ENCODE results near the gene FNDC3A. TPM values are rescaled to one million over a fixed set of nuclear protein-coding genes. Genes with fewer than 3 reads are reported as not detected.
"Not testable (repeated sequence)": the region's sequence is repeated elsewhere in the genome, so short reads cannot be mapped to it uniquely, and the experiment has no call there.

FNDC3A gene
- total RNA-seq, 4 donors from 2014 or later, result 21.9 to 59.7 (median 40.1) TPM

- H3K27ac ChIP-seq, result no peak overlapping the region
- intact Hi-C loops (cut with DNase I; ENCODE audit: low total_unique reads) (no loop called here), in situ Hi-C loops (cut with MboI; ENCODE audit: low pct_ligation_motif_present in 1 of 4, low pct_unique_long_range_greater_than_20kb in 1 of 4, low sequenced_read_pairs in 3 of 4) (no loop called here)
- no peaks in the 10 kb centered on the region for H3K36me3 ChIP-seq
- no peak overlapping the region for H3K4me3 ChIP-seq
- H3K27me3 ChIP-seq, result no peaks in the 10 kb centered on the region
- H3K4me1 ChIP-seq, result no peaks in the 10 kb centered on the region
- WGBS, 2 donors (ENCODE audit: low coverage in 1 of 2), result 83 to 85% methylated on average over 3 of the region's 3 CpGs
- no peaks in the 10 kb centered on the region for H3K9me3 ChIP-seq
- no peak for DNase-seq
- TF ChIP-seq CTCF (IDR thresholded peaks at IDR 0.05), result no peak
- TF ChIP-seq POLR2AphosphoS5 (IDR thresholded peaks at IDR 0.05), result no peak
- TF ChIP-seq EP300 (IDR thresholded peaks at IDR 0.05; ENCODE audit: low read depth), result no peak
- TF ChIP-seq POLR2A (IDR thresholded peaks at IDR 0.05), result no peak
Measured at GRCh38 chr13:49057176-49057575, 81.5 kb downstream of the FNDC3A start.

GRCh38 chr13:49058761-49059160 is 83.0 kb downstream of the FNDC3A start:
- Histone ChIP-seq H3K9me3 (no peaks in the 10 kb centered on the region), H3K4me1 (no peaks in the 10 kb centered on the region), H3K27ac (no peak overlapping the region), H3K4me3 (no peak overlapping the region), H3K27me3 (no peaks in the 10 kb centered on the region), H3K36me3 (no peaks in the 10 kb centered on the region)
- intact Hi-C loops (cut with DNase I; ENCODE audit: low total_unique reads) (no loop called here), in situ Hi-C loops (cut with MboI; ENCODE audit: low pct_ligation_motif_present in 1 of 4, low pct_unique_long_range_greater_than_20kb in 1 of 4, low sequenced_read_pairs in 3 of 4) (no loop called here)
- DNase-seq, result no peak
- TF ChIP-seq POLR2AphosphoS5 (IDR thresholded peaks at IDR 0.05) (no peak), CTCF (IDR thresholded peaks at IDR 0.05) (no peak), POLR2A (IDR thresholded peaks at IDR 0.05) (no peak)

- DNase-seq, result no peak
- in situ Hi-C loops (cut with MboI; ENCODE audit: low pct_ligation_motif_present in 1 of 4, low pct_unique_long_range_greater_than_20kb in 1 of 4, low sequenced_read_pairs in 3 of 4), result no loop called here
- intact Hi-C loops (cut with DNase I; ENCODE audit: low total_unique reads), result no loop called here
- no peaks in the 10 kb centered on the region for H3K27me3 ChIP-seq
- H3K4me3 ChIP-seq, result no peak overlapping the region
- no peak overlapping the region for H3K27ac ChIP-seq
- H3K4me1 ChIP-seq, result no peaks in the 10 kb centered on the region
- TF ChIP-seq EP300 (IDR thresholded peaks at IDR 0.05; ENCODE audit: low read depth) (no peak), POLR2AphosphoS5 (IDR thresholded peaks at IDR 0.05) (no peak), CTCF (IDR thresholded peaks at IDR 0.05) (no peak), POLR2A (IDR thresholded peaks at IDR 0.05) (no peak)
- WGBS, 2 donors (ENCODE audit: low coverage in 1 of 2), result 90 to 96% methylated on average over 3 of the region's 3 CpGs
- no peaks in the 10 kb centered on the region for H3K36me3 ChIP-seq
- H3K9me3 ChIP-seq, result no peaks in the 10 kb centered on the region
Measured at GRCh38 chr13:49060678-49061387, 85.1 kb downstream of the FNDC3A start.

GRCh38 chr13:49061388-49061752 is 85.7 kb downstream of the FNDC3A start:
- H3K36me3 ChIP-seq; in situ Hi-C loops (cut with MboI; ENCODE audit: low pct_ligation_motif_present in 1 of 4, low pct_unique_long_range_greater_than_20kb in 1 of 4, low sequenced_read_pairs in 3 of 4); DNase-seq; intact Hi-C loops (cut with DNase I; ENCODE audit: low total_unique reads); H3K27ac ChIP-seq; H3K27me3 ChIP-seq; H3K4me1 ChIP-seq; H3K9me3 ChIP-seq; H3K4me3 ChIP-seq: not testable (repeated sequence)

- TF ChIP-seq POLR2A (IDR thresholded peaks at IDR 0.05), result no peak
- no peak for TF ChIP-seq CTCF (IDR thresholded peaks at IDR 0.05)
- TF ChIP-seq POLR2AphosphoS5 (IDR thresholded peaks at IDR 0.05), result no peak
- TF ChIP-seq EP300 (IDR thresholded peaks at IDR 0.05; ENCODE audit: low read depth), result no peak
- Histone ChIP-seq H3K4me3 (no peak overlapping the region), H3K9me3 (no peaks in the 10 kb centered on the region), H3K4me1 (no peaks in the 10 kb centered on the region), H3K27me3 (no peaks in the 10 kb centered on the region), H3K27ac (no peak overlapping the region), H3K36me3 (no peaks in the 10 kb centered on the region)
- no peak for DNase-seq
- intact Hi-C loops (cut with DNase I; ENCODE audit: low total_unique reads), result no loop called here
- in situ Hi-C loops (cut with MboI; ENCODE audit: low pct_ligation_motif_present in 1 of 4, low pct_unique_long_range_greater_than_20kb in 1 of 4, low sequenced_read_pairs in 3 of 4), result no loop called here
- 80 to 89% methylated on average over 3 of the region's 3 CpGs for WGBS, 2 donors (ENCODE audit: low coverage in 1 of 2)
Measured at GRCh38 chr13:49062297-49062896, 86.7 kb downstream of the FNDC3A start.

Measured in transverse colon (tissue), 4 donors.